Activated naive CD8-positive, alpha-beta T cell treated with anti-CD3 and anti-CD28 coated beads, Interleukin-2, amount 10 ng/mL, durations not matched to agents 7 days and 5 days (primary cell): Measurements from ENCODE around the gene PAXX. TPM values are rescaled to one million over a fixed set of nuclear protein-coding genes. Genes with fewer than 3 reads are reported as not detected.

Source experiments
- ATAC-seq: fragments of 150-1000 bp; cut with Tn5 transposase; one replicate; pipeline ENCODE4 v1.10.0; 2021; ENCODE audit warnings: low read depth, moderate library complexity
- POLR2A ChIA-PET: fragments of 350-600 bp; sonication (Branson Sonifier 250); formaldehyde crosslinking; loops from one replicate; lab custom pipeline; 2021; ENCODE audit warnings: antibody characterized with exemption; lab: Charles Lee
- DNase-seq: peaks from one replicate; pipeline ENCODE4 v3.0.0; 2021
- H3K27ac Mint-ChIP-seq: one replicate; pipeline ENCODE4 v1.8.0; 2022; ENCODE audit warnings: mild to moderate bottlenecking, mixed read lengths
- H3K27me3 Mint-ChIP-seq: one replicate; pipeline ENCODE4 v1.8.0; 2022; ENCODE audit warnings: mild to moderate bottlenecking, moderate library complexity, mixed read lengths
- H3K36me3 Mint-ChIP-seq: one replicate; pipeline ENCODE4 v1.8.0; 2021; ENCODE audit warnings: mild to moderate bottlenecking, mixed read lengths
- H3K4me1 Mint-ChIP-seq: one replicate; pipeline ENCODE4 v1.8.0; 2021; ENCODE audit warnings: mixed read lengths
- H3K4me3 Mint-ChIP-seq: one replicate; pipeline ENCODE4 v1.8.0; 2022; ENCODE audit warnings: mild to moderate bottlenecking, moderate library complexity, mixed read lengths
- H3K9me3 Mint-ChIP-seq: one replicate; pipeline ENCODE4 v1.8.0; 2021; ENCODE audit warnings: mixed read lengths
- total RNA-seq, 2 experiments: library from RNA; stranded (reverse); gene quantifications; one replicate each; pipeline ENCODE4 v1.2.3, GENCODE V29; 2021

PAXX gene
- total RNA-seq, 2 experiments from 2014 or later, result 93.4 to 97.2 TPM

- H3K27me3 Mint-ChIP-seq, result no peaks in the 10 kb centered on the region
- H3K36me3 Mint-ChIP-seq, result no peaks in the 10 kb centered on the region
- H3K4me1 Mint-ChIP-seq, result peaks cover 6% of the 10 kb centered on the region
- DNase-seq, result no peak
- H3K27ac Mint-ChIP-seq, result no peak overlapping the region
- POLR2A ChIA-PET, result interaction anchor here (0.8 to 3.7 kb wide), 6 partner anchors 17 to 89 kb away, joined by 3 to 19 read pairs (median 3); partner anchors contain the start of genes FBXW5, PAXX and TRAF2
- ATAC-seq, result peak; percentile 18
- peak overlapping the region; percentile 19 for H3K4me3 Mint-ChIP-seq
- no peaks in the 10 kb centered on the region for H3K9me3 Mint-ChIP-seq
These were observed 17.2 kb upstream of the PAXX start for GRCh38 chr9:136974817-136975535.

- no peaks in the 10 kb centered on the region for H3K27me3 Mint-ChIP-seq
- no peaks in the 10 kb centered on the region for H3K36me3 Mint-ChIP-seq
- peaks cover 6% of the 10 kb centered on the region for H3K4me1 Mint-ChIP-seq
- no peaks in the 10 kb centered on the region for H3K9me3 Mint-ChIP-seq
- DNase-seq, result peak; percentile 58
- no peak for ATAC-seq
- H3K4me3 Mint-ChIP-seq, result no peak overlapping the region
- POLR2A ChIA-PET, result interaction anchor here (0.9 to 3.7 kb wide), 5 partner anchors 16 to 59 kb away, joined by 3 to 19 read pairs (median 3); partner anchors contain the start of genes FBXW5 and PAXX
- H3K27ac Mint-ChIP-seq, result no peak overlapping the region
These were observed 16.6 kb upstream of the PAXX start for GRCh38 chr9:136975644-136976043.

- no peak for ATAC-seq
- no peak for DNase-seq
- POLR2A ChIA-PET, result interaction anchor here (3.7 kb wide), 1 partner anchor 15 kb away, joined by 19 read pairs; the partner anchor contains the start of gene PAXX
- Mint-ChIP-seq H3K27ac (no peak within 1 kb of the TSS), H3K27me3 (no peaks in the 10 kb centered on the region), H3K9me3 (no peaks in the 10 kb centered on the region), H3K4me3 (no peak within 1 kb of the TSS), H3K36me3 (no peaks in the 10 kb centered on the region), H3K4me1 (peaks cover 6% of the 10 kb centered on the region)
These were observed 15.0 kb upstream of the PAXX start, which contains the start of gene PTGDS for GRCh38 chr9:136977223-136977622. PTGDS (plus strand) TSS chr9:136977504; CDS start chr9:136977579, 75 bp downstream.

GRCh38 chr9:136977649-136978072, 14.6 kb upstream of the PAXX start:
- no peak for DNase-seq
- no peaks in the 10 kb centered on the region for H3K27me3 Mint-ChIP-seq
- H3K27ac Mint-ChIP-seq, result no peak overlapping the region
- no peak overlapping the region for H3K4me3 Mint-ChIP-seq
- H3K4me1 Mint-ChIP-seq, result peaks cover 6% of the 10 kb centered on the region
- POLR2A ChIA-PET, result interaction anchor here (0.6 to 1.6 kb wide), 5 partner anchors 15 to 284 kb away, joined by 3 to 8 read pairs (median 3); partner anchors contain the start of genes CLIC3, EDF1 and PAXX
- H3K9me3 Mint-ChIP-seq, result no peaks in the 10 kb centered on the region
- ATAC-seq, result no peak
- H3K36me3 Mint-ChIP-seq, result no peaks in the 10 kb centered on the region

- Mint-ChIP-seq H3K36me3 (no peaks in the 10 kb centered on the region), H3K27ac (no peak overlapping the region), H3K9me3 (no peaks in the 10 kb centered on the region), H3K27me3 (peaks cover 3% of the 10 kb centered on the region), H3K4me1 (peaks cover 6% of the 10 kb centered on the region), H3K4me3 (no peak overlapping the region)
- ATAC-seq (peak; percentile 38), DNase-seq (peak; percentile 77)
- POLR2A ChIA-PET, result interaction anchor here (0.6 to 1.6 kb wide), 6 partner anchors 13 to 283 kb away, joined by 3 to 8 read pairs (median 3); partner anchors contain the start of genes CLIC3, EDF1 and PAXX
These were observed 14.0 kb upstream of the PAXX start for GRCh38 chr9:136978073-136978864.

- POLR2A ChIA-PET, result interaction anchor here (0.8 to 1.6 kb wide), 3 partner anchors 13 to 17 kb away, joined by 3 to 8 read pairs (median 3); partner anchors contain the start of genes CLIC3 and PAXX
- Mint-ChIP-seq H3K4me3 (no peak overlapping the region), H3K4me1 (peaks cover 7% of the 10 kb centered on the region), H3K27me3 (peaks cover 6% of the 10 kb centered on the region), H3K27ac (no peak overlapping the region), H3K36me3 (no peaks in the 10 kb centered on the region), H3K9me3 (no peaks in the 10 kb centered on the region)
- DNase-seq (no peak), ATAC-seq (no peak)
These were observed 13.2 kb upstream of the PAXX start for GRCh38 chr9:136978865-136979544.

- DNase-seq (no peak), ATAC-seq (no peak)
- H3K27ac Mint-ChIP-seq, result no peak overlapping the region
- peaks cover 7% of the 10 kb centered on the region for H3K4me1 Mint-ChIP-seq
- H3K36me3 Mint-ChIP-seq, result no peaks in the 10 kb centered on the region
- H3K27me3 Mint-ChIP-seq, result peaks cover 13% of the 10 kb centered on the region
- H3K4me3 Mint-ChIP-seq, result no peak overlapping the region
- H3K9me3 Mint-ChIP-seq, result no peaks in the 10 kb centered on the region
- POLR2A ChIA-PET, result no interaction called here
These were observed 12.2 kb upstream of the PAXX start for GRCh38 chr9:136979769-136980587.

GRCh38 chr9:136980669-136981478, 11.3 kb upstream of the PAXX start:
- H3K9me3 Mint-ChIP-seq, result no peaks in the 10 kb centered on the region
- DNase-seq (no peak), ATAC-seq (no peak)
- H3K36me3 Mint-ChIP-seq, result no peaks in the 10 kb centered on the region
- H3K4me3 Mint-ChIP-seq, result no peak overlapping the region
- POLR2A ChIA-PET, result no interaction called here
- H3K4me1 Mint-ChIP-seq, result peaks cover 2% of the 10 kb centered on the region
- H3K27me3 Mint-ChIP-seq, result peaks cover 13% of the 10 kb centered on the region
- H3K27ac Mint-ChIP-seq, result no peak overlapping the region

- H3K9me3 Mint-ChIP-seq, result no peaks in the 10 kb centered on the region
- no peak for DNase-seq
- POLR2A ChIA-PET, result interaction anchor here (1.1 to 1.6 kb wide), 2 partner anchors 11 to 147 kb away, joined by 5 to 6 read pairs; partner anchors contain the start of gene PAXX
- no peak overlapping the region for H3K4me3 Mint-ChIP-seq
- peaks cover 2% of the 10 kb centered on the region for H3K4me1 Mint-ChIP-seq
- no peak for ATAC-seq
- H3K27me3 Mint-ChIP-seq, result peaks cover 20% of the 10 kb centered on the region
- H3K36me3 Mint-ChIP-seq, result no peaks in the 10 kb centered on the region
- H3K27ac Mint-ChIP-seq, result no peak overlapping the region
These were observed 10.5 kb upstream of the PAXX start for GRCh38 chr9:136981588-136982231.

GRCh38 chr9:136982232-136983051, 9.8 kb upstream of the PAXX start, which contains the start of gene LCNL1:
LCNL1 (plus strand) TSS chr9:136982993; CDS start chr9:136983587, 594 bp downstream.
- no peak for ATAC-seq

More at GRCh38 chr9:136982232-136983051, 9.8 kb upstream of the PAXX start, which contains the start of gene LCNL1:
- DNase-seq, result no peak
- Mint-ChIP-seq H3K9me3 (no peaks in the 10 kb centered on the region), H3K27ac (no peak within 1 kb of the TSS), H3K4me1 (peaks cover 2% of the 10 kb centered on the region), H3K4me3 (no peak within 1 kb of the TSS), H3K27me3 (peaks cover 25% of the 10 kb centered on the region), H3K36me3 (no peaks in the 10 kb centered on the region)
- POLR2A ChIA-PET, result interaction anchor here (1.1 to 1.6 kb wide), 2 partner anchors 10 to 148 kb away, joined by 5 to 6 read pairs; partner anchors contain the start of gene PAXX
